HFFc6 (cell line): Measurements from ENCODE around the gene FRAS1. TPM values are rescaled to one million over a fixed set of nuclear protein-coding genes. Genes with fewer than 3 reads are reported as not detected.
A peak's percentile ranks its signal among the peaks of the same experiment; 100 is the strongest.
"Not testable (repeated sequence)": the region's sequence is repeated elsewhere in the genome, so short reads cannot be mapped to it uniquely, and the experiment has no call there.

Source experiments
- DNase-seq: peaks from one replicate; pipeline ENCODE4 v3.0.0-alpha.2; 2018
- H3K27ac Mint-ChIP-seq: 2 replicates; pipeline ENCODE4 v1.8.0; 2020; ENCODE audit warnings: mild to moderate bottlenecking, mixed read lengths
- H3K27me3 Mint-ChIP-seq: 2 replicates; pipeline ENCODE4 v1.8.0; 2021; ENCODE audit warnings: mild to moderate bottlenecking, moderate library complexity, mixed read lengths; ENCODE audit not compliant: insufficient read depth
- H3K36me3 Mint-ChIP-seq: 2 replicates; pipeline ENCODE4 v1.8.0; 2021; ENCODE audit warnings: low read depth, mixed read lengths
- H3K4me1 Mint-ChIP-seq: 2 replicates; pipeline ENCODE4 v1.8.0; 2020; ENCODE audit warnings: low read depth, mixed read lengths
- H3K4me3 Mint-ChIP-seq: 2 replicates; pipeline ENCODE4 v1.8.0; 2020; ENCODE audit warnings: mild to moderate bottlenecking, moderate library complexity, mixed read lengths
- H3K9me3 Mint-ChIP-seq: 2 replicates; pipeline ENCODE4 v1.8.0; 2020; ENCODE audit warnings: mild to moderate bottlenecking, mixed read lengths
- CTCF ChIP-seq: fragments of 200-600 bp; sonication (generic); IDR thresholded peaks from 2 replicates; pipeline ENCODE4 v1.5.0; 2021; ENCODE audit warnings: antibody characterized with exemption, mild to moderate bottlenecking
- total RNA-seq, 6 experiments: library from RNA; stranded (reverse); fragmentation: NEBNext Ultra II Directional; extraction: Animal tissue kit (Norgen Biotek cat#: 25700); gene quantifications; 2 replicates in 1 of 6; 3 replicates in 5 of 6; pipeline ENCODE4 v1.2.3, GENCODE V29; 2021

The FRAS1 gene
- total RNA-seq, 6 experiments from 2014 or later = 1.7 to 11.0 (median 2.3) TPM

- no peaks in the 10 kb centered on the region; the same call in 1 of the 2 replicates for H3K36me3 Mint-ChIP-seq
- H3K27ac Mint-ChIP-seq = no peak overlapping the region
- no peaks in the 10 kb centered on the region for H3K9me3 Mint-ChIP-seq
- TF ChIP-seq CTCF = no peak
- peaks cover 2% of the 10 kb centered on the region for H3K27me3 Mint-ChIP-seq
- H3K4me3 Mint-ChIP-seq = no peak overlapping the region
- H3K4me1 Mint-ChIP-seq = peaks cover 13% of the 10 kb centered on the region
- DNase-seq = no peak
Measured at GRCh38 chr4:78320349-78320935, 263.3 kb downstream of the FRAS1 start.

DNA sequence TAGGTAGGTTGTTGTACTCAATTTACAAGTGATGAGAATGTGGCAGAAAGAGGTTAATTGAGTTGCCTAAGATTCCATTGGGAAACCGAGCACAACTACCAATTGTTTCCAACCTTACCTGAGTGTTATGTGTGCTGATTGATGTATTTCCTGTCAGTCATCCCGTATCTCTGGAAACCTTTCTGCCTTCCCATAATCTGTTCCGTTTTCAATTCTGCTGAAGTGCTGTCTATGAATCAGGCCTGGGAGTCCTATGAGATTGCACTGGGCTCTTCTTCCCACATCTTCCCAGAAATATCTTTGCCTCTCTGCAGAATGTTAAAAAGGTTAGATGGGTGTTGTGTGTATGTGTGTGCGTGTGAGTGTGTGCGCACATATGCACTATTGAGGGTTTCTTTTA is 264.9 kb downstream of the FRAS1 start:
- H3K4me1 Mint-ChIP-seq = peaks cover 24% of the 10 kb centered on the region
- H3K27ac Mint-ChIP-seq = no peak overlapping the region
- H3K9me3 Mint-ChIP-seq = no peaks in the 10 kb centered on the region
- H3K36me3 Mint-ChIP-seq = no peaks in the 10 kb centered on the region; the same call in 1 of the 2 replicates
- TF ChIP-seq CTCF = no peak
- DNase-seq = no peak
- H3K4me3 Mint-ChIP-seq = no peak overlapping the region
- H3K27me3 Mint-ChIP-seq = peaks cover 2% of the 10 kb centered on the region

GRCh38 chr4:78323439-78323838 is 266.3 kb downstream of the FRAS1 start:
- H3K27ac Mint-ChIP-seq = no peak overlapping the region
- no peak overlapping the region for H3K4me3 Mint-ChIP-seq
- no peak for DNase-seq
- no peaks in the 10 kb centered on the region; the same call in 1 of the 2 replicates for H3K36me3 Mint-ChIP-seq
- H3K9me3 Mint-ChIP-seq = no peaks in the 10 kb centered on the region
- peaks cover 31% of the 10 kb centered on the region for H3K4me1 Mint-ChIP-seq
- no peak for TF ChIP-seq CTCF
- peaks cover 2% of the 10 kb centered on the region for H3K27me3 Mint-ChIP-seq

DNA sequence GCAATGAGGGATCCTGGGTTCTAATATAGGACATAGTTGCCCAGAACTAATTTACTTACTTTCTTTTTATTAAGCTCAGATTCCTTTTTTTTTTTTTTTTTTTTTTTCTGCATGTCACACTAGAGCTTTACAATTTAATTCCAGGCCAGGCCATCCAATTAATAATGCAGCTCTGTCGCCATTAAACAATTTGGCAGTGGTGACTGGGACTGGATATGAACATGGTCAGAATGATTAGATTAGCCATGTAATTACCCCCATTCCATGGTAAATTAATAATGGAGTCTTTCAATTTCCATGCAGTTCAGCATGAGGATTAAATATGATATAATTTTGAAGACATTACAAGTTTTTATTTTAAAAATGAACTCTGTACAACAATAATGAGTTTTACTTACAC is 267.5 kb downstream of the FRAS1 start:
- H3K4me1 Mint-ChIP-seq = peaks cover 38% of the 10 kb centered on the region
- H3K9me3 Mint-ChIP-seq = no peaks in the 10 kb centered on the region
- H3K27me3 Mint-ChIP-seq = no peaks in the 10 kb centered on the region; the same call in 1 of the 2 replicates
- H3K36me3 Mint-ChIP-seq = no peaks in the 10 kb centered on the region; the same call in 1 of the 2 replicates
- no peak for TF ChIP-seq CTCF
- no peak overlapping the region for H3K27ac Mint-ChIP-seq
- DNase-seq = no peak
- no peak overlapping the region for H3K4me3 Mint-ChIP-seq

GRCh38 chr4:78325271-78326157 is 268.4 kb downstream of the FRAS1 start:
- Mint-ChIP-seq H3K4me3 (no peak overlapping the region), H3K9me3 (no peaks in the 10 kb centered on the region), H3K27me3 (no peaks in the 10 kb centered on the region; the same call in 1 of the 2 replicates), H3K4me1 (peaks cover 35% of the 10 kb centered on the region), H3K36me3 (no peaks in the 10 kb centered on the region; the same call in 1 of the 2 replicates), H3K27ac (peak overlapping the region; percentile 3; the same call in 1 of the 2 replicates)
- peak; percentile 53 for DNase-seq
- TF ChIP-seq CTCF = no peak

DNA sequence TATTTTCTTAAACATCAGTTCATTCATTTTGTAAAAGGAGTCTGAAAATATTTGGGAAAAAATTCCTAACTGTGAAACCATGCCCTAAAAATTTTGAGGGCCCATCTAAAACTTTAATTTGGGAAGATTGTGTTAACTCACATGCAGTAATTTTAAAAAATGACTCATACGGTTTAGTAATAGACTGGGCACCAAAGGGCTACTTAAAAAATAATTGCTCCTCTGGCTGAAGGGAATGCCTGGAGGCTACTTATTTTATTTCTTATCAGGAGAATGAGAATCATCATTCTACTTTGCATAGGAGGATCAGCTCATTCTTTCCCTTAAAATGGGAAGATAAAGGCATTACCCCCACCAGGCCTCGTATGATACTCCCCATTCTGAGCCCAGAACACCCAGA is 271.5 kb downstream of the FRAS1 start:
- not testable (repeated sequence) for H3K9me3 Mint-ChIP-seq, H3K27ac Mint-ChIP-seq, H3K27me3 Mint-ChIP-seq, H3K36me3 Mint-ChIP-seq
- peaks cover 32% of the 10 kb centered on the region for H3K4me1 Mint-ChIP-seq
- peak overlapping the region; percentile 15; the same call in 1 of the 2 replicates for H3K4me3 Mint-ChIP-seq
- DNase-seq = peak; percentile 51
